ENCODE results near the gene FBXW7. TPM values are rescaled to one million over a fixed set of nuclear protein-coding genes. Genes with fewer than 3 reads are reported as not detected.

The FBXW7 gene
- total RNA-seq, 1 experiment from 2014 or later, result 23.0 TPM

DNA sequence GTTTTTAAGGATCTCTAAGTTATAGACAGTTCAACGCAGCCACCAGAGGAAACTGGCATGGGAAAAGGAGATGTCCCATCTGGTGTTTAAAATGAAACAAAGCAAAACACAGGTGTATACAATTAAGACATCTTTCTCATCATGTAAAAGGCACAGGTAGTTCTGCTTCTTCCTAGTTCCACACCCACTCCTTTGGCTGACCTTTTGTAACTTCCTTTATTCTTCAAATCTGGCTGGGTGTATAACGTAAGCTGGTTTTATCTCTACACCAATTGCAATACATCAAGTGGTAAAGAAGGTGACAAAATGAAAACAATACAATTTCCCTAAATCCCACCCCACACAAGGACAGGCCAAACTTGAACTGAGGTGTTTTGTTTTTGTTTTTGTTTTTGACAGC is 27.3 kb upstream of the FBXW7 start:
- no peaks in the 10 kb centered on the region for H3K9me2 ChIP-seq (ENCODE audit: insufficient read depth)
- POLR2A ChIA-PET, result no interaction called here
- TF ChIP-seq EGR1 (IDR thresholded peaks at IDR 0.05; ENCODE audit: low read depth) (no peak), SP1 (IDR thresholded peaks at IDR 0.05; ENCODE audit: low read depth) (no peak), POLR2A (IDR thresholded peaks at IDR 0.05; ENCODE audit: borderline replicate concordance, extremely low read depth, insufficient read depth, insufficient read length) (no peak), ELF1 (IDR thresholded peaks at IDR 0.05; ENCODE audit: borderline replicate concordance, low read depth) (no peak)
- TF ChIP-seq, protein P1, sequence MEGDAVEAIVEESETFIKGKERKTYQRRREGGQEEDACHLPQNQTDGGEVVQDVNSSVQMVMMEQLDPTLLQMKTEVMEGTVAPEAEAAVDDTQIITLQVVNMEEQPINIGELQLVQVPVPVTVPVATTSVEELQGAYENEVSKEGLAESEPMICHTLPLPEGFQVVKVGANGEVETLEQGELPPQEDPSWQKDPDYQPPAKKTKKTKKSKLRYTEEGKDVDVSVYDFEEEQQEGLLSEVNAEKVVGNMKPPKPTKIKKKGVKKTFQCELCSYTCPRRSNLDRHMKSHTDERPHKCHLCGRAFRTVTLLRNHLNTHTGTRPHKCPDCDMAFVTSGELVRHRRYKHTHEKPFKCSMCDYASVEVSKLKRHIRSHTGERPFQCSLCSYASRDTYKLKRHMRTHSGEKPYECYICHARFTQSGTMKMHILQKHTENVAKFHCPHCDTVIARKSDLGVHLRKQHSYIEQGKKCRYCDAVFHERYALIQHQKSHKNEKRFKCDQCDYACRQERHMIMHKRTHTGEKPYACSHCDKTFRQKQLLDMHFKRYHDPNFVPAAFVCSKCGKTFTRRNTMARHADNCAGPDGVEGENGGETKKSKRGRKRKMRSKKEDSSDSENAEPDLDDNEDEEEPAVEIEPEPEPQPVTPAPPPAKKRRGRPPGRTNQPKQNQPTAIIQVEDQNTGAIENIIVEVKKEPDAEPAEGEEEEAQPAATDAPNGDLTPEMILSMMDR (IDR thresholded peaks at IDR 0.05 in 2 of 3, conservative IDR thresholded peaks at IDR 0.05 in 1 of 3; ENCODE audit: borderline replicate concordance in 1 of 3, insufficient read depth in 1 of 3, low read depth in 2 of 3, low read length in 2 of 3), result no peak
- TF ChIP-seq, protein P2, sequence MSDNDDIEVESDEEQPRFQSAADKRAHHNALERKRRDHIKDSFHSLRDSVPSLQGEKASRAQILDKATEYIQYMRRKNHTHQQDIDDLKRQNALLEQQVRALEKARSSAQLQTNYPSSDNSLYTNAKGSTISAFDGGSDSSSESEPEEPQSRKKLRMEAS (IDR thresholded peaks at IDR 0.05), result no peak
- TF ChIP-seq, protein P3, sequence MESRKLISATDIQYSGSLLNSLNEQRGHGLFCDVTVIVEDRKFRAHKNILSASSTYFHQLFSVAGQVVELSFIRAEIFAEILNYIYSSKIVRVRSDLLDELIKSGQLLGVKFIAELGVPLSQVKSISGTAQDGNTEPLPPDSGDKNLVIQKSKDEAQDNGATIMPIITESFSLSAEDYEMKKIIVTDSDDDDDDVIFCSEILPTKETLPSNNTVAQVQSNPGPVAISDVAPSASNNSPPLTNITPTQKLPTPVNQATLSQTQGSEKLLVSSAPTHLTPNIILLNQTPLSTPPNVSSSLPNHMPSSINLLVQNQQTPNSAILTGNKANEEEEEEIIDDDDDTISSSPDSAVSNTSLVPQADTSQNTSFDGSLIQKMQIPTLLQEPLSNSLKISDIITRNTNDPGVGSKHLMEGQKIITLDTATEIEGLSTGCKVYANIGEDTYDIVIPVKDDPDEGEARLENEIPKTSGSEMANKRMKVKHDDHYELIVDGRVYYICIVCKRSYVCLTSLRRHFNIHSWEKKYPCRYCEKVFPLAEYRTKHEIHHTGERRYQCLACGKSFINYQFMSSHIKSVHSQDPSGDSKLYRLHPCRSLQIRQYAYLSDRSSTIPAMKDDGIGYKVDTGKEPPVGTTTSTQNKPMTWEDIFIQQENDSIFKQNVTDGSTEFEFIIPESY (IDR thresholded peaks at IDR 0.05; ENCODE audit: extremely low read depth, insufficient replicate concordance, low read length), result no peak
- intact Hi-C loops (cut with micrococcal nuclease), result no loop called here
- H3K79me2 ChIP-seq (ENCODE audit: insufficient read depth, low read length), result no peaks in the 10 kb centered on the region
- BruUV-seq (replicated peaks), result no TSS peak
- H3K27ac ChIP-seq (ENCODE audit: low read depth, low read length), result no peak overlapping the region
- no peak overlapping the region for H3K9ac ChIP-seq (ENCODE audit: low read length)
- RAD21 ChIA-PET (ENCODE audit: low non-redundant PET in 1 of 2, low total read pairs in 2 of 2, uncharacterized antibody in 2 of 2, unreplicated experiment in 2 of 2), result no interaction called here
- CTCF ChIA-PET, result no interaction called here
- ATAC-seq (no peak), DNase-seq (ENCODE audit: low read depth, low spot score) (no peak)
- no peaks in the 10 kb centered on the region for H3K4me1 ChIP-seq (ENCODE audit: control insufficient read depth in 1 of 2, insufficient read depth in 2 of 2, low read length in 2 of 2)
- no peak overlapping the region for H2AFZ ChIP-seq (ENCODE audit: low read depth, low read length, poor library complexity, severe bottlenecking)
- H3K9me3 ChIP-seq (ENCODE audit: control insufficient read depth in 1 of 2, insufficient read depth in 1 of 2, low read depth in 1 of 2, low read length in 2 of 2), result no peaks in the 10 kb centered on the region
- H3K4me3 ChIP-seq (replicated peaks in 1 of 2; ENCODE audit: low read depth in 1 of 2, low read length in 2 of 2), result no peak overlapping the region
- H3K27me3 ChIP-seq (ENCODE audit: insufficient read depth, low read length), result no peaks in the 10 kb centered on the region
- H4K20me1 ChIP-seq (ENCODE audit: insufficient read depth), result no peaks in the 10 kb centered on the region
- H3K36me3 ChIP-seq (ENCODE audit: control insufficient read depth in 1 of 2, insufficient read depth in 2 of 2, low read length in 2 of 2), result no peaks in the 10 kb centered on the region
- no peak overlapping the region for H3K4me2 ChIP-seq (ENCODE audit: low read length)

Data from HCT116 (cell line).